A549 (cell line): ENCODE results near the gene TGOLN2. TPM values are rescaled to one million over a fixed set of nuclear protein-coding genes. Genes with fewer than 3 reads are reported as not detected.

ENCODE experiments used
- ATAC-seq, 2 experiments: fragments of 200-7000 bp in 1 of 2; fragments of >200 bp in 1 of 2; cut with Nextera tagmentation in 1 of 2; cut with Tn5 transposase in 1 of 2; 3 replicates each; pipeline versions ENCODE4 v1.8.0 to v1.9.1; 2018 to 2020; ENCODE audit warnings: mild to moderate bottlenecking in 1 of 2, moderate library complexity in 1 of 2
- CTCF ChIA-PET: fragments of 300-600 bp; sonication (Branson Sonifier 250); formaldehyde crosslinking; extraction: SDS; loops from one replicate; lab custom pipeline; 2021; ENCODE audit warnings: antibody characterized with exemption, inconsistent platforms; lab: Yijun Ruan, JAX
- POLR2A ChIA-PET: fragments of 350-600 bp; formaldehyde crosslinking; extraction: SDS; loops from one replicate; lab custom pipeline; 2021; ENCODE audit warnings: antibody characterized with exemption, inconsistent platforms; lab: Yijun Ruan, JAX
- DNase-seq, 2 experiments: peaks; one replicate each; pipeline versions ENCODE4 v3.0.0 to v3.0.0-alpha.2; 2011 to 2016; ENCODE audit warnings: low read depth in 1 of 2, low spot score in 1 of 2
- FAIRE-seq: peaks from 2 replicates; lab custom pipeline; 2011; peaks lifted over from hg19 to GRCh38; lab: Jason Lieb, UNC
- H3K27ac ChIP-seq, 2 experiments: fragments of >200 bp; sonication (Bioruptor Twin); formaldehyde crosslinking; 3 replicates each; pipeline ENCODE4 v1.5.1; 2016 to 2017
- H3K4me1 ChIP-seq: fragments of >200 bp; sonication (Bioruptor Twin); formaldehyde crosslinking; 3 replicates; pipeline ENCODE4 v1.6.1; 2016
- H3K4me2 ChIP-seq: fragments of >200 bp; sonication (Bioruptor Twin); formaldehyde crosslinking; 3 replicates; pipeline ENCODE4 v1.6.1; 2016
- H3K4me3 ChIP-seq: fragments of >200 bp; sonication (Bioruptor Twin); formaldehyde crosslinking; 3 replicates; pipeline ENCODE4 v1.5.1; 2016
- H3K9me3 ChIP-seq: fragments of >200 bp; sonication (Bioruptor Twin); formaldehyde crosslinking; 3 replicates; pipeline ENCODE4 v1.6.1; 2016
- CHD2 ChIP-seq: fragments of 150-350 bp; IDR thresholded peaks from 2 replicates; pipeline ENCODE4 v1.6.1; 2014; ENCODE audit warnings: low read length; ENCODE audit not compliant: partially characterized antibody
- CTCF ChIP-seq: fragments of >200 bp; sonication (Bioruptor Twin); formaldehyde crosslinking; IDR thresholded peaks from 3 replicates; pipeline ENCODE4 v1.5.1; 2016
- FOSB ChIP-seq: fragments of 250-450 bp; sonication (Bioruptor Pico); IDR thresholded peaks from 2 replicates; pipeline ENCODE4 v1.5.0; 2020; ENCODE audit warnings: mild to moderate bottlenecking, moderate library complexity
- FOSL2 ChIP-seq, 2 experiments: fragments of 450-650 bp in 1 of 2; fragments of >200 bp in 1 of 2; sonication (Bioruptor Twin) in 1 of 2; formaldehyde crosslinking; IDR thresholded peaks; 2 replicates each; pipeline versions ENCODE4 v1.5.0 to v1.6.1; 2016 to 2020; ENCODE audit warnings: mild to moderate bottlenecking in 1 of 2, moderate library complexity in 1 of 2
- HMGXB4 ChIP-seq: fragments of 250-450 bp; sonication (Bioruptor Pico); IDR thresholded peaks from 2 replicates; pipeline ENCODE4 v1.5.0; 2021; ENCODE audit warnings: mild to moderate bottlenecking, moderate library complexity, borderline replicate concordance
- HOXB5 ChIP-seq: fragments of 250-450 bp; sonication (Bioruptor Pico); IDR thresholded peaks from 2 replicates; pipeline ENCODE4 v1.5.0; 2020; ENCODE audit warnings: mild to moderate bottlenecking, moderate library complexity
- JUN ChIP-seq, 2 experiments: fragments of >200 bp; sonication (Bioruptor Twin); formaldehyde crosslinking; IDR thresholded peaks; 2 replicates in 1 of 2; 3 replicates in 1 of 2; pipeline ENCODE4 v1.6.1; 2016 to 2017
- KDM5A ChIP-seq: fragments of 200-600 bp; sonication (generic); IDR thresholded peaks from 2 replicates; pipeline ENCODE4 v1.6.1; 2016; ENCODE audit warnings: antibody characterized with exemption, mild to moderate bottlenecking
- PBX3 ChIP-seq: IDR thresholded peaks from 2 replicates; pipeline ENCODE4 v1.6.1; 2012
- POLR2A ChIP-seq: IDR thresholded peaks from 2 replicates; pipeline ENCODE4 v1.6.1; 2012; ENCODE audit warnings: mild to moderate bottlenecking, low read length
- POLR2AphosphoS2 ChIP-seq: conservative IDR thresholded peaks from 2 replicates; pipeline ENCODE4 v1.6.1; 2012; ENCODE audit warnings: low read length, improper control_type of control experiment, inconsistent platforms
- RCOR1 ChIP-seq: fragments of 150-350 bp; IDR thresholded peaks from 2 replicates; pipeline ENCODE4 v1.6.1; 2014; ENCODE audit warnings: antibody characterized with exemption, low read length, low read depth
- REST ChIP-seq: fragments of 200-600 bp; sonication (generic); IDR thresholded peaks from 2 replicates; pipeline ENCODE4 v1.6.1; 2016; ENCODE audit warnings: antibody characterized with exemption, mild to moderate bottlenecking, moderate library complexity
- TFCP2L1 ChIP-seq: fragments of 250-450 bp; sonication (Bioruptor Pico); IDR thresholded peaks from 2 replicates; pipeline ENCODE4 v1.5.0; 2021; ENCODE audit warnings: mild to moderate bottlenecking
- USF2 ChIP-seq: fragments of 450-650 bp; IDR thresholded peaks from 2 replicates; pipeline ENCODE4 v1.6.1; 2014; ENCODE audit warnings: antibody characterized with exemption
- ZSCAN20 ChIP-seq: fragments of 250-450 bp; sonication (Bioruptor Pico); IDR thresholded peaks from 2 replicates; pipeline ENCODE4 v1.8.0; 2022; ENCODE audit warnings: mild to moderate bottlenecking, moderate library complexity
- WGBS: methylation state at CpG from one replicate; pipeline ENCODE4 v1.1.6; 2017; ENCODE audit errors: missing lambda C conversion rate; 5-methylcytosine and 5-hydroxymethylcytosine counted together
- polyA plus RNA-seq, 4 experiments: library from polyadenylated mRNA; depleted of rRNA in 3 of 4; stranded (reverse); fragments of >200 nt; fragmentation: RNase III in 1 of 4; extraction: RNeasy Plus Mini Kit Qiagen cat#74134 plus additional on column Dnase treatment in 1 of 4; gene quantifications; 2 replicates in 3 of 4; 3 replicates in 1 of 4; pipeline ENCODE4 v1.2.3, GENCODE V29; 2011 to 2017

Gene TGOLN2
- polyA plus RNA-seq, 2 of the 4 experiments (the other 2 are of a cell fraction) = 97.1 to 177 TPM

GRCh38 chr2:85309699-85310321 lies 18.0 kb downstream of the TGOLN2 start:
- H3K4me1 ChIP-seq = peaks cover 5% of the 10 kb centered on the region; the same call in 1 of the 3 replicates
- ChIA-PET CTCF (interaction anchor here (1.2 to 4.7 kb wide), 4 partner anchors 11 to 243 kb away, joined by 3 to 77 read pairs (median 8); no protein-coding TSS in a partner anchor), POLR2A (interaction anchor here (1.2 kb wide), 2 partner anchors 9 to 44 kb away, joined by 4 read pairs; partner anchors contain the start of genes ELMOD3 and RETSAT)
- H3K4me2 ChIP-seq = no peak overlapping the region
- TF ChIP-seq KDM5A (no peak), ZSCAN20 (no peak), CHD2 (no peak), HOXB5 (CRISPR knock-in tag) (no peak), TFCP2L1 (CRISPR knock-in tag) (no peak), POLR2A (no peak), RCOR1 (no peak), JUN (IDR thresholded peaks at IDR 0.05) (no peak), HMGXB4 (no peak), REST (no peak)
- H3K27ac ChIP-seq = no peak overlapping the region
- 87% methylated on average over 19 of the region's 19 CpGs for WGBS
- ATAC-seq (no peak), DNase-seq (no peak), FAIRE-seq (no peak)
- H3K4me3 ChIP-seq = no peak overlapping the region
- no peaks in the 10 kb centered on the region for H3K9me3 ChIP-seq

GRCh38 chr2:85308896-85309555 lies 18.8 kb downstream of the TGOLN2 start:
- 73% methylated on average over 14 of the region's 15 CpGs for WGBS
- DNase-seq (no peak), ATAC-seq (peak; percentile 21 to 35; a peak in 4 of 6 replicates), FAIRE-seq (no peak)
- TF ChIP-seq FOSB = no peak
- no peak for TF ChIP-seq FOSL2 (IDR thresholded peaks at IDR 0.05)
- peak; percentile 19; the same call in 1 of the 2 replicates for TF ChIP-seq FOSL2 (CRISPR knock-in tag; IDR thresholded peaks at IDR 0.05)
- TF ChIP-seq POLR2AphosphoS2 = no peak
- H3K4me1 ChIP-seq = peaks cover 5% of the 10 kb centered on the region; the same call in 1 of the 3 replicates
- ChIA-PET CTCF (interaction anchor here (1.2 to 4.7 kb wide), 4 partner anchors 10 to 243 kb away, joined by 3 to 77 read pairs (median 8); no protein-coding TSS in a partner anchor), POLR2A (interaction anchor here (1.2 kb wide), 1 partner anchor 45 kb away, joined by 4 read pairs; the partner anchor contains the start of genes ELMOD3 and RETSAT)
- peak overlapping the region in 1 of 2 experiments; percentile 2; a peak in 1 of 6 replicates for H3K27ac ChIP-seq
- H3K4me2 ChIP-seq = no peak overlapping the region
- H3K9me3 ChIP-seq = no peaks in the 10 kb centered on the region
- no peak overlapping the region for H3K4me3 ChIP-seq

GRCh38 chr2:85308201-85308600 lies 19.6 kb downstream of the TGOLN2 start:
- FAIRE-seq (no peak), ATAC-seq (no peak), DNase-seq (no peak)
- ChIA-PET CTCF (interaction anchor here (1.2 to 4.7 kb wide), 3 partner anchors 9 to 242 kb away, joined by 3 to 77 read pairs (median 4); no protein-coding TSS in a partner anchor), POLR2A (no interaction called here)
- H3K27ac ChIP-seq = no peak overlapping the region
- no peak overlapping the region for H3K4me3 ChIP-seq
- peaks cover 5% of the 10 kb centered on the region; the same call in 1 of the 3 replicates for H3K4me1 ChIP-seq
- H3K9me3 ChIP-seq = no peaks in the 10 kb centered on the region
- 86% methylated on average over 5 of the region's 6 CpGs for WGBS
- H3K4me2 ChIP-seq = no peak overlapping the region
- no peak for TF ChIP-seq CTCF
- TF ChIP-seq PBX3 = no peak
- no peak for TF ChIP-seq USF2
- 0 out of 2 replicates have a peak, but pooled peaks have one; percentile 9 for TF ChIP-seq FOSL2 (IDR thresholded peaks at IDR 0.05)
- TF ChIP-seq FOSL2 (CRISPR knock-in tag; IDR thresholded peaks at IDR 0.05) = no peak
- TF ChIP-seq, all 56 proteins: peak for 1
